Embryonic facial prominence (tissue), 1 donor: ENCODE measurements around the gene DNAJC12.
"Not testable (repeated sequence)": the region's sequence is repeated elsewhere in the genome, so short reads cannot be mapped to it uniquely, and the experiment has no call there.

Experiments
- DNase-seq: peaks from one replicate; pipeline ENCODE4 v3.0.0-alpha.2; 2016; ENCODE audit errors: extremely low spot score

DNAJC12 gene

GRCh38 chr10:67837541-67838314 lies at the start of gene DNAJC12:
DNAJC12 (minus strand) TSS chr10:67838188; CDS start chr10:67838011, 177 bp downstream.
- DNase-seq, result peak; percentile 40

- DNase-seq, result peak; percentile 31
Observed at GRCh38 chr10:67884842-67885670, 47.1 kb upstream of the DNAJC12 start.

GRCh38 chr10:67884313-67884841 lies 46.4 kb upstream of the DNAJC12 start, which contains the start of gene SIRT1:
SIRT1 (plus strand) TSS chr10:67884656; CDS start chr10:67884722, 66 bp downstream.
- peak; percentile 90 for DNase-seq

- DNase-seq, result no peak
Observed at GRCh38 chr10:67883710-67884312, 45.8 kb upstream of the DNAJC12 start.

- DNase-seq, result no peak
Observed at GRCh38 chr10:67878133-67878532, 40.1 kb upstream of the DNAJC12 start.

GRCh38 chr10:67877421-67877820 lies 39.4 kb upstream of the DNAJC12 start:
- not testable (repeated sequence) for DNase-seq

- DNase-seq, result no peak
Observed at GRCh38 chr10:67875340-67876238, 37.6 kb upstream of the DNAJC12 start.

GRCh38 chr10:67869996-67870395 lies 32.0 kb upstream of the DNAJC12 start:
- no peak for DNase-seq

- no peak for DNase-seq
Observed at GRCh38 chr10:67868132-67868531, 30.1 kb upstream of the DNAJC12 start.

GRCh38 chr10:67864607-67865371 lies 26.8 kb upstream of the DNAJC12 start:
- no peak for DNase-seq

GRCh38 chr10:67863094-67863493 lies 25.1 kb upstream of the DNAJC12 start:
- DNase-seq, result no peak

- DNase-seq, result no peak
Observed at GRCh38 chr10:67861750-67862432, 23.9 kb upstream of the DNAJC12 start.

GRCh38 chr10:67858971-67859370 lies 21.0 kb upstream of the DNAJC12 start:
- DNase-seq, result no peak

GRCh38 chr10:67853512-67853911 lies 15.5 kb upstream of the DNAJC12 start:
- no peak for DNase-seq

- DNase-seq, result no peak
Observed at GRCh38 chr10:67852761-67853160, 14.8 kb upstream of the DNAJC12 start.

GRCh38 chr10:67851186-67851585 lies 13.2 kb upstream of the DNAJC12 start:
- no peak for DNase-seq

- DNase-seq, result peak; percentile 93
Observed at GRCh38 chr10:67849331-67850011, 11.5 kb upstream of the DNAJC12 start.

GRCh38 chr10:67843284-67843683 lies 5.3 kb upstream of the DNAJC12 start:
- DNase-seq, result no peak

GRCh38 chr10:67841737-67842136 lies 3.7 kb upstream of the DNAJC12 start:
- DNase-seq, result no peak
